A673 (cell line): ENCODE results near the gene ARHGAP21.

ENCODE experiments used
- CTCF ChIP-seq: fragments of 300-800, 200-600 bp; sonication (generic); conservative IDR thresholded peaks from 2 replicates; pipeline ENCODE4 v1.5.1; 2017; ENCODE audit warnings: low read depth, mild to moderate bottlenecking, antibody characterized with exemption, low read length, moderate library complexity, mixed read lengths
- EZH2 ChIP-seq: fragments of 200-600 bp; sonication (generic); IDR thresholded peaks from 2 replicates; pipeline ENCODE4 v1.6.1; 2017; ENCODE audit warnings: borderline replicate concordance, low read depth, mild to moderate bottlenecking, mixed read lengths, antibody characterized with exemption, low read length; ENCODE audit not compliant: poor library complexity, severe bottlenecking

GRCh38 chr10:24571870-24572450 lies 151.7 kb downstream of the ARHGAP21 start:
- no peak for TF ChIP-seq CTCF
- TF ChIP-seq EZH2: no peak
